SK-N-MC (cell line): Measurements from ENCODE around the gene NETO1.

Source experiments
- EZH2 ChIP-seq: fragments of 200-600 bp; sonication (generic); IDR thresholded peaks from one replicate; pipeline ENCODE4 v1.6.1; 2017; ENCODE audit warnings: antibody characterized with exemption
- POLR2AphosphoS5 ChIP-seq: IDR thresholded peaks from 2 replicates; pipeline ENCODE4 v1.6.1; 2012; ENCODE audit warnings: mild to moderate bottlenecking, low read depth, low read length, borderline replicate concordance

GRCh38 chr18:72820571-72820970 lies 47.2 kb downstream of the NETO1 start:
- no peak for TF ChIP-seq EZH2
- no peak for TF ChIP-seq POLR2AphosphoS5
